Bronchial epithelial cell (primary cell): Measurements from ENCODE around the gene SLA2. TPM values are rescaled to one million over a fixed set of nuclear protein-coding genes. Genes with fewer than 3 reads are reported as not detected.

Experiments used
- DNase-seq: peaks from one replicate; pipeline ENCODE4 v3.0.0-alpha.2; 2010; ENCODE audit warnings: low read depth
- FAIRE-seq: peaks from 2 replicates; lab custom pipeline; 2011; peaks lifted over from hg19 to GRCh38; lab: Jason Lieb, UNC
- H3K27me3 ChIP-seq: 2 replicates; pipeline ENCODE4 v1.5.1; 2011; ENCODE audit warnings: low read length; ENCODE audit not compliant: control insufficient read depth, insufficient read depth
- H3K36me3 ChIP-seq: 2 replicates; pipeline ENCODE4 v1.5.1; 2011; ENCODE audit warnings: low read length; ENCODE audit not compliant: control insufficient read depth, insufficient read depth
- H3K4me3 ChIP-seq: 2 replicates; pipeline ENCODE4 v1.5.1; 2011; ENCODE audit warnings: mild to moderate bottlenecking, low read depth, low read length, control low read depth
- CTCF ChIP-seq: IDR thresholded peaks from 2 replicates; pipeline ENCODE4 v1.5.1; 2011; ENCODE audit warnings: mild to moderate bottlenecking, moderate library complexity, low read length, control low read depth, inconsistent platforms; ENCODE audit not compliant: insufficient read depth, severe bottlenecking
- total RNA-seq: library from RNA; depleted of rRNA; stranded (reverse); fragments of >200 nt; gene quantifications from 2 replicates; pipeline ENCODE4 v1.2.1, GENCODE V29; 2014

SLA2 gene
- total RNA-seq, 1 donor from 2014 or later, result not detected

DNA sequence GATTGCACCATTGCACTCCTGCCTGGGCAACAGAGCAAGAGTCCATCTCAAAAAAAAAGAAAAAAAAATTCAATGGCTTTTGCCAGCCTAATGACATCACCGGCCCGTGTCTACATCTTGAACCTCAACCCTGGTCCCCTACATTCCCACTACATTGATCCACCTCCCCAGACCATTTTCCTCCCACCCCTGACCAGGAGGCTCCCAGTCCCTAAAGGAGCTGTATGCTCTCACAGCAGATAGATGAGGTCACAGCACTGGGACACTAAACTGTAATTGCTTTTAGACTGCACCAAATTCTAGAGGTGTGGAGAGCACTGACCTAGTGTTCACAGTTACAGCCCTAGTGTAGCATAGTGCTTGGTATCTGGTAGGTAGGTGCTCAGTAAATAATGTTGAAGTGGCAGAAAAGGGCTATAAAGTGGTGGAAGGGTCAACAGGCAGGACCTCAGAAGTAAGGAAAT is 61.9 kb downstream of the SLA2 start:
- TF ChIP-seq CTCF, result no peak
- no peaks in the 10 kb centered on the region for H3K27me3 ChIP-seq
- no peak for FAIRE-seq

GRCh38 chr20:36582821-36583220 is 63.2 kb downstream of the SLA2 start:
- H3K27me3 ChIP-seq, result no peaks in the 10 kb centered on the region
- no peak for FAIRE-seq
- H3K36me3 ChIP-seq, result peaks cover 9% of the 10 kb centered on the region
- TF ChIP-seq CTCF, result no peak
- no peak for DNase-seq
- no peak overlapping the region for H3K4me3 ChIP-seq

More for the DNA sequence above, 61.9 kb downstream of the SLA2 start:
- Histone ChIP-seq H3K36me3 (peaks cover 9% of the 10 kb centered on the region), H3K4me3 (no peak overlapping the region)
- DNase-seq, result no peak

GRCh38 chr20:36582322-36582721 is 63.7 kb downstream of the SLA2 start:
- FAIRE-seq (no peak), DNase-seq (no peak)
- no peaks in the 10 kb centered on the region for H3K27me3 ChIP-seq
- TF ChIP-seq CTCF, result no peak
- no peak overlapping the region for H3K4me3 ChIP-seq
- H3K36me3 ChIP-seq, result peaks cover 9% of the 10 kb centered on the region

DNA sequence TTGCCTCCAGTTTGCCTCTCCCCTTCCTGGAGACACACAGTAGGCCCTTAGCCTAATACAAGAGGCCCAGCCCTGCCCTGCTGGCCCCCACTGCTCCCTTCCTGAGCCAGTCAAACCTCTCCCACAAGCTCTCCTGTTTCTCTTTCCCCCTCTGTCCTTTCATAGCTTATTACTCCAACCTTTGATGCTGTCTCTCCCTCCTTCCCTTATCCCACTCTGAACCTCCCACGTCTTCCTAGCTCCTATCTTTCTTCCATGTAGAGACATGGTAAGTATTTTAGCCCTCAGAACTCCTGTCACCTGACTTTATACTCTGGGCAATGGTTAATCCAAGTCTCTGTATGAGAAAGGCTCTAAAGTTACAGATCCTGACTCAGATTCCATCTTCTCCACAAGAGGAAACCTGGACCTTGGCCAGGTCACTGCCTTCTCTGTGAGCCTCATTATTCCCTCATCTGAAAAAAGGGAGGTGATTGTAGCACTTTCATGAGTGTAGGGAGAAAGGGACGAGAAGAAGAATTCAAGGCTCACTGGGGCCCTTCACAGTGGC is 65.9 kb downstream of the SLA2 start:
- TF ChIP-seq CTCF, result no peak
- DNase-seq (no peak), FAIRE-seq (no peak)
- H3K4me3 ChIP-seq, result no peak overlapping the region
- H3K27me3 ChIP-seq, result no peaks in the 10 kb centered on the region
- H3K36me3 ChIP-seq, result peaks cover 9% of the 10 kb centered on the region

DNA sequence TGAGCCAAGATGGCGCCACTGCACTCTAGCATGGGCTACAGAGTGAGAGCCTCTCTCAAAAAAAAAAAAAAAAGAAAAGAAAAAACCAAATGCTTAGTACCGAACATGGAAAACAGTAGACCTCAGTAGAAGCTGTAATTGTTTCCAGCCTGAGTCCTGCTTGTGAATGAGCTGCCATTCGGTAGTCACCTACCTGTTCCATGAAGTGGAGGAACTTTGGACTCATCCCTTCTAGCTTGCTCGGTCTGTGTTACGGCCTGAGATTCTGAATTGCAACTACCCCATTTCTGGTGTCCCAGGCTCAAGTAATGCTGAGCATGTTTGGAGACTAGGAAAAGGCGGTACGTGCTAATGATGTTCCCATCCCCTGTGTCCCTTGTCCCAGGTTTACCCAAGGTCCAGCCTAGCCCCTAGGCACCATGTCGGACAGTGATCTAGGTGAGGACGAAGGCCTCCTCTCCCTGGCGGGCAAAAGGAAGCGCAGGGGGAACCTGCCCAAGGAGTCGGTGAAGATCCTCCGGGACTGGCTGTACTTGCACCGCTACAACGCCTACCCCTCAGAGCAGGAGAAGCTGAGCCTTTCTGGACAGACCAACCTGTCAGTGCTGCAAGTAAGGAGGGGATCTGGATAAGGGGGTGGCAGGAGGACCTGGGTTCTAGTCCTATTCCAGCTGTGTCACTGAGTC is 67.5 kb downstream of the SLA2 start:
- no peak for TF ChIP-seq CTCF
- Histone ChIP-seq H3K27me3 (no peaks in the 10 kb centered on the region), H3K4me3 (no peak overlapping the region), H3K36me3 (peaks cover 9% of the 10 kb centered on the region)
- no peak for DNase-seq
- no peak for FAIRE-seq
